OCI-LY7 (cell line): ENCODE data around the gene FBLN2. TPM values are rescaled to one million over a fixed set of nuclear protein-coding genes. Genes with fewer than 3 reads are reported as not detected.

Experiments used
- BruUV-seq: library from RNA; stranded (reverse); fragments of 400-500 nt; replicated peaks from 2 replicates; lab custom pipeline; 2021; lab: Mats Ljungman, UMichigan
- CTCF ChIA-PET: fragments of 300-600 bp; sonication (Branson Sonifier 250); formaldehyde crosslinking; loops from one replicate; lab custom pipeline; 2022; ENCODE audit warnings: antibody characterized with exemption; ENCODE audit not compliant: unreplicated experiment; lab: Charles Lee
- POLR2A ChIA-PET: fragments of 300-600 bp; sonication (Branson Sonifier 250); formaldehyde crosslinking; loops from one replicate; lab custom pipeline; 2022; ENCODE audit warnings: antibody characterized with exemption; lab: Charles Lee
- DNase-seq: peaks from one replicate; pipeline ENCODE4 v3.0.0-alpha.2; 2015; ENCODE audit warnings: low spot score
- H2AFZ ChIP-seq: fragments of 200-600 bp; sonication (generic), shearing (Covaris generic); 2 replicates; pipeline ENCODE4 v1.6.1; 2014; ENCODE audit warnings: mild to moderate bottlenecking, antibody characterized with exemption, low read length, moderate library complexity
- H3K27ac ChIP-seq: fragments of 200-600 bp; sonication (generic); 2 replicates; pipeline ENCODE4 v1.5.1; 2014; ENCODE audit warnings: mixed run types, low read depth, mild to moderate bottlenecking, moderate library complexity, low read length, inconsistent platforms; ENCODE audit not compliant: poor library complexity, severe bottlenecking
- H3K36me3 ChIP-seq: fragments of 200-600 bp; sonication (generic); 2 replicates; pipeline ENCODE4 v1.6.1; 2014; ENCODE audit warnings: mild to moderate bottlenecking, antibody characterized with exemption, low read length, moderate library complexity, mixed read lengths; ENCODE audit not compliant: insufficient read depth
- H3K4me1 ChIP-seq: fragments of 200-600 bp; sonication (generic); 2 replicates; pipeline ENCODE4 v1.5.1; 2014; ENCODE audit warnings: mild to moderate bottlenecking, low read length; ENCODE audit not compliant: insufficient read depth, poor library complexity, severe bottlenecking
- H3K4me2 ChIP-seq: fragments of 200-600 bp; sonication (generic); 2 replicates; pipeline ENCODE4 v1.6.1; 2014; ENCODE audit warnings: mild to moderate bottlenecking, low read length
- H3K4me3 ChIP-seq: fragments of 200-600 bp; sonication (generic); 2 replicates; pipeline ENCODE4 v1.5.1; 2014; ENCODE audit warnings: mild to moderate bottlenecking, low read depth, low read length; ENCODE audit not compliant: poor library complexity, severe bottlenecking
- H3K79me2 ChIP-seq: fragments of 200-600 bp; sonication (generic); 2 replicates; pipeline ENCODE4 v1.6.1; 2016; ENCODE audit warnings: low read depth, mild to moderate bottlenecking, low read length, moderate library complexity, mixed read lengths; ENCODE audit not compliant: insufficient read depth
- H3K9me2 ChIP-seq: fragments of 200-600 bp; sonication (generic); 2 replicates; pipeline ENCODE4 v1.6.1; 2016; ENCODE audit warnings: mild to moderate bottlenecking, low read length, mixed read lengths; ENCODE audit not compliant: insufficient read depth
- H3K9me3 ChIP-seq: fragments of 200-600 bp; sonication (generic); 2 replicates; pipeline ENCODE4 v1.6.1; 2014; ENCODE audit warnings: mild to moderate bottlenecking, mixed run types, low read length, mixed read lengths
- H4K20me1 ChIP-seq: fragments of 200-600 bp; sonication (generic); 2 replicates; pipeline ENCODE4 v1.6.1; 2014; ENCODE audit warnings: mild to moderate bottlenecking, antibody characterized with exemption, low read length, moderate library complexity, mixed read lengths; ENCODE audit not compliant: insufficient read depth
- EZH2phosphoT487 ChIP-seq: fragments of 200-600 bp; sonication (generic); IDR thresholded peaks from 2 replicates; pipeline ENCODE4 v1.6.1; 2018; ENCODE audit warnings: low read depth, borderline replicate concordance, mild to moderate bottlenecking, mixed run types, antibody characterized with exemption, low read length, moderate library complexity, mixed read lengths
- intact Hi-C: fragments of 100-400 bp; cut with micrococcal nuclease; formaldehyde crosslinking; loops from one replicate; pipeline ENCODE4 v1.10.0; 2022; ENCODE audit not compliant: unreplicated experiment
- total RNA-seq, 2 experiments: library from RNA; depleted of rRNA in 1 of 2; stranded (reverse); fragments of >200 nt in 1 of 2; shearing (Covaris generic) in 1 of 2; gene quantifications; 2 replicates each; pipeline ENCODE4 v1.2.3, GENCODE V29; 2014 to 2022
- TF ChIP-seq, protein P1 (sequence below): fragments of 200-600 bp; sonication (generic); conservative IDR thresholded peaks from 2 replicates; pipeline ENCODE4 v1.5.1; 2014; ENCODE audit warnings: mild to moderate bottlenecking, antibody characterized with exemption, low read length, moderate library complexity, mixed read lengths

FBLN2 gene
- total RNA-seq, 2 experiments from 2014 or later = not detected

DNA sequence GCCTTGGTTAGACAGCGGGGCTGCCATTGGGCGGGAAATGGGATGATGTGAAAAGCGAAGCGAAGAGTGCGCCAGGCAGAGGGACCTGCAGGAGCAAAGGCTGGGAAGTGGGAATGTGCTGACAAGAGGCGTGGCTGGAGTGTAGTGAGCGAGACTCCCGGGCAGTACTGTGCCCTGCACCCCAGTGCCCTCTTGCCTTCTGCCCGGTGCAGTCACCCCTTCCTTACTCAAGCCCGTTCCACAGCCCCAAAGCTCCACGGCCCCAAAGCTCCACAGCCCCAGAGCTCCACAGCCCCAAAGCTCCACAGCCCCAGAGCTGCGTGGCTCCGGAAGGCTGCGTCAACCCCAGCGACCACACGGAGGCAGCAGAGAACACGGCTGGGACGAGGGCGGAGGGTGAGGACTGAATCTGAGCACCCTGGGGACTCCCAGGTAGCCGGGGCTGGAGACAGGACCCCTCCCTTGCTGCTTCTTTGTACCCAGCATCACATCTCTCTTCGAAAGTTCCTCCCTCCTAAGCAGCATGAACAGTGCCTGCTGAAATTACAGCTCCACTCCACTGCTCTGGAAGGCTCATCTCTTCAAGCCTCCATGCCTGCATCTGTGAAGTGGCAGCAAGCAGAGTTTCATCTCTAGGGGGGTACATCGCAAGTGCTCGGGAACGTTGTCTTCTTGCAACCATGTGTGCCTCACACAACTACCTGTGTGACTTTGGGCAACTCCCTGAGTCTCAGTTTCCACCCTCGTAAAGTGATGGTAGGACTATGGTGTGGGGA, 108.9 kb downstream of the FBLN2 start:
- Histone ChIP-seq H3K36me3 (no peaks in the 10 kb centered on the region), H4K20me1 (no peaks in the 10 kb centered on the region), H3K9me3 (no peaks in the 10 kb centered on the region), H3K9me2 (no peaks in the 10 kb centered on the region), H3K79me2 (no peaks in the 10 kb centered on the region), H3K4me2 (no peak overlapping the region), H3K27ac (no peak overlapping the region), H3K4me3 (no peak overlapping the region), H2AFZ (no peak overlapping the region), H3K4me1 (no peaks in the 10 kb centered on the region)
- POLR2A ChIA-PET = interaction anchor here (0.7 kb wide), 1 partner anchor 10 kb away, joined by 3 read pairs; no protein-coding TSS in a partner anchor
- no peak for TF ChIP-seq EZH2phosphoT487
- TF ChIP-seq, protein P1, sequence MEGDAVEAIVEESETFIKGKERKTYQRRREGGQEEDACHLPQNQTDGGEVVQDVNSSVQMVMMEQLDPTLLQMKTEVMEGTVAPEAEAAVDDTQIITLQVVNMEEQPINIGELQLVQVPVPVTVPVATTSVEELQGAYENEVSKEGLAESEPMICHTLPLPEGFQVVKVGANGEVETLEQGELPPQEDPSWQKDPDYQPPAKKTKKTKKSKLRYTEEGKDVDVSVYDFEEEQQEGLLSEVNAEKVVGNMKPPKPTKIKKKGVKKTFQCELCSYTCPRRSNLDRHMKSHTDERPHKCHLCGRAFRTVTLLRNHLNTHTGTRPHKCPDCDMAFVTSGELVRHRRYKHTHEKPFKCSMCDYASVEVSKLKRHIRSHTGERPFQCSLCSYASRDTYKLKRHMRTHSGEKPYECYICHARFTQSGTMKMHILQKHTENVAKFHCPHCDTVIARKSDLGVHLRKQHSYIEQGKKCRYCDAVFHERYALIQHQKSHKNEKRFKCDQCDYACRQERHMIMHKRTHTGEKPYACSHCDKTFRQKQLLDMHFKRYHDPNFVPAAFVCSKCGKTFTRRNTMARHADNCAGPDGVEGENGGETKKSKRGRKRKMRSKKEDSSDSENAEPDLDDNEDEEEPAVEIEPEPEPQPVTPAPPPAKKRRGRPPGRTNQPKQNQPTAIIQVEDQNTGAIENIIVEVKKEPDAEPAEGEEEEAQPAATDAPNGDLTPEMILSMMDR = peak; percentile 78
- CTCF ChIA-PET = interaction anchor here (0.5 to 0.6 kb wide), 3 partner anchors 14 to 178 kb away, joined by 3 read pairs; partner anchors contain the start of gene HDAC11
- intact Hi-C loops = loop anchor here (1.0 kb wide), 1 partner anchor 227 kb away; no protein-coding TSS in a partner anchor
- peak; percentile 50 for DNase-seq
- no TSS peak for BruUV-seq

DNA sequence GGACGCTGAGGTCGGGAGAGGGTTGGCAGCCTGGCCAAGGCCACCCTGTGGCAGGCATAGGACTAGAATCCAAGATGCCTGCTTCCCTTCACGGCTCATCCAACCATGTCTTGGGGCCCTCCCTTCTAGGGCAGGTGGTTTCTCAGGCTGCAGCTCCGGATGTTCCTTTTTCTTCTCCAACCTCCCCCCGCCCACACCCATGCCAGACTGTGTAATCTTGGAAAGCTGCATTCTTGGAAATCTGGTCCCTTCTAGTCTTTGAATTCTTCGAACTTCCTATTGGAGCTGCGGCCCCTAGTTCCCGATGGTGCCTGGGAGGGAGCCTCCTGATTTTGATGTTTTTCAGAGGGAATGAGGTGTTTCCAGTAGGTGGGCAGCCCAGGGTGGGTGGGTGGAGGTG, 109.8 kb downstream of the FBLN2 start:
- Histone ChIP-seq H3K27ac (no peak overlapping the region), H3K4me1 (no peaks in the 10 kb centered on the region), H3K79me2 (no peaks in the 10 kb centered on the region), H3K4me3 (no peak overlapping the region), H3K4me2 (no peak overlapping the region), H3K9me3 (no peaks in the 10 kb centered on the region), H3K9me2 (no peaks in the 10 kb centered on the region), H2AFZ (no peak overlapping the region), H3K36me3 (no peaks in the 10 kb centered on the region), H4K20me1 (no peaks in the 10 kb centered on the region)
- ChIA-PET CTCF (interaction anchor here (0.7 kb wide), 1 partner anchor 28 kb away, joined by 4 read pairs; no protein-coding TSS in a partner anchor), POLR2A (no interaction called here)
- no peak for TF ChIP-seq EZH2phosphoT487
- TF ChIP-seq, protein P1 = no peak
- intact Hi-C loops = no loop called here
- no TSS peak for BruUV-seq
- no peak for DNase-seq
